ENCODE measurements around the gene SNAP29. TPM values are rescaled to one million over a fixed set of nuclear protein-coding genes. Genes with fewer than 3 reads are reported as not detected.

SNAP29 gene
- total RNA-seq, 6 experiments from 2014 or later, result 17.6 to 27.0 (median 22.4) TPM

DNA sequence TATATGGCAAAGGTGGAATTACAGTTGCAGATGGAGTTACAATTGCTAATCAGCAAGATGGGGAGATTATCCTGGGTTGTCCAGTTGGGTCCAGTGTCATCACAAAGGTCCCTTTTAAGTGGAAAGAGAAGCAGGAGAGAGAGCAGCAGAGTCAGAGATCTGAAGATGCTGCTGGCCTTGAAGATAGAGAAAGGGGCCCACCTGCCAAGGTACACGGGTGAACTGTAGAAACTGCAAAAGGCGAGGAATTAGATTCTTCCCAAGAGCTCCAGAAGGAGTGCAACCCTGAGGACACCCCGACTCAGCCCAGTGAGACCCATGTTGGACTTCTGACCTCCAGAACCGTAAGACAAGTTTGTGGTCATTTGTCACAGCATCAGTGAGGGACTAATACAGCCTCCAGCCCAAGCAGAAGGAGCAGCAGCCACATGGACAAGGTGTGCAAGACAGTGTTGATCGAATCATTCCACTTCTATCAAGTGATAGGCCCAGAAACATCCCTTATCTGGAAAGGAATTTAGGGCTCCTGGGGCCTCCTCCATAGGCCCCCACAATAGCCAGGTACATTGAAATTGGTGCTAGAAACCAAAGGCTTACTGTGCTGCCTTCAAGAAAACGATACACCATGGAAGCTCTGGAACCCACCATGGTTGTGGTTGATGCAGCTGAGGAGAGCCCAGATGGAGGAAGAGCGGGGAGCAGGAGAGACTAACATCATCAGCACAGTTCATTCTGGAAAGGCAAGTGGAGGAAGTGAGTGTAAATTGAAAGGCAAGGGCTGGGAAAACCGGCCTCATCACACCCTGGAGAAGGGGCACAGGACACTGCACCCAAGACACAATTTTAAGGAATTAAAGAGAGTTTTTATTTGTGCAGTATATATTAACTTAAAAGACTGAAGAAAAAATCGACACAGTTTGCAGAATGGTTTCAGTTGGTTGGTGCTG is 23.3 kb downstream of the SNAP29 start:
- H3K27ac ChIP-seq, result peak overlapping the region in 1 of 3 donors; percentile 79

DNA sequence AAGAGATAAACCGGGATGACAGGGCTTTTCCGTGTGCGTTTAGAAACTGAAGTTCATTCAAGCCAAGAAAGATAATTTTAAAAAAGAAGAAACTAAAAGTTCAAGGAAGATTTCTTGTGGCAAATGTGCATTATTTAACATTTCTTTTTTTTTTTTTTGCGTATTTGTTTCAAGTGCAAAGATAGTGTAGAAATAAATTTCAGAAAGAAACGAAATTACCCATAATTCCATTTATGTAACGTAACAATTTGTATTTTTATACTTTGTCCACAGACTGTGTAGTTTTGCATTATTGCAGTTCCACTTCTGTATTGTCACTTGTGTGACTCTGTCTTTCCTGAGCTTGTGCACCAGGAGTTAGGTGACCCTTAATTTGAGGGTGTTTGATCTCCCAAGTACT is 24.0 kb downstream of the SNAP29 start:
- WGBS (ENCODE audit: insufficient coverage, low coverage, low lambda C conversion rate, missing lambda C conversion rate), result 83% methylated on average over 6 of the region's 6 CpGs
- TF ChIP-seq POLR2A (IDR thresholded peaks at IDR 0.05), result no peak
- DNase-seq, result no peak
- Histone ChIP-seq H3K27ac (peak overlapping the region in 2 of 3 donors; percentile 63 to 79), H3K9me3 (no peaks in the 10 kb centered on the region), H3K4me3 (no peak overlapping the region), H3K4me1 (peaks cover 0 to 50% (median 17%) of the 10 kb centered on the region in 4 donors), H3K36me3 (peaks cover 0 to 24% (median 4%) of the 10 kb centered on the region in 4 donors), H3K27me3 (no peaks in the 10 kb centered on the region)
- ATAC-seq, result no peak
- intact Hi-C loops (cut with DNase I), result loop anchor here in 1 of 2 donors (10.0 kb wide), 1 partner anchor 88 kb away; no protein-coding TSS in a partner anchor

More for the DNA sequence above, 23.3 kb downstream of the SNAP29 start:
- Histone ChIP-seq H3K27me3 (no peaks in the 10 kb centered on the region), H3K36me3 (peaks cover 0 to 21% (median 2%) of the 10 kb centered on the region in 4 donors), H3K4me3 (no peak overlapping the region), H3K4me1 (peaks cover 0 to 50% (median 17%) of the 10 kb centered on the region in 4 donors), H3K9me3 (no peaks in the 10 kb centered on the region)
- TF ChIP-seq, protein P1, sequence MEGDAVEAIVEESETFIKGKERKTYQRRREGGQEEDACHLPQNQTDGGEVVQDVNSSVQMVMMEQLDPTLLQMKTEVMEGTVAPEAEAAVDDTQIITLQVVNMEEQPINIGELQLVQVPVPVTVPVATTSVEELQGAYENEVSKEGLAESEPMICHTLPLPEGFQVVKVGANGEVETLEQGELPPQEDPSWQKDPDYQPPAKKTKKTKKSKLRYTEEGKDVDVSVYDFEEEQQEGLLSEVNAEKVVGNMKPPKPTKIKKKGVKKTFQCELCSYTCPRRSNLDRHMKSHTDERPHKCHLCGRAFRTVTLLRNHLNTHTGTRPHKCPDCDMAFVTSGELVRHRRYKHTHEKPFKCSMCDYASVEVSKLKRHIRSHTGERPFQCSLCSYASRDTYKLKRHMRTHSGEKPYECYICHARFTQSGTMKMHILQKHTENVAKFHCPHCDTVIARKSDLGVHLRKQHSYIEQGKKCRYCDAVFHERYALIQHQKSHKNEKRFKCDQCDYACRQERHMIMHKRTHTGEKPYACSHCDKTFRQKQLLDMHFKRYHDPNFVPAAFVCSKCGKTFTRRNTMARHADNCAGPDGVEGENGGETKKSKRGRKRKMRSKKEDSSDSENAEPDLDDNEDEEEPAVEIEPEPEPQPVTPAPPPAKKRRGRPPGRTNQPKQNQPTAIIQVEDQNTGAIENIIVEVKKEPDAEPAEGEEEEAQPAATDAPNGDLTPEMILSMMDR (IDR thresholded peaks at IDR 0.05), result no peak
- no peak for TF ChIP-seq POLR2A (IDR thresholded peaks at IDR 0.05)
- DNase-seq, result no peak
- no peak for ATAC-seq
- 79% methylated on average over 4 of the region's 9 CpGs for WGBS (ENCODE audit: insufficient coverage, low coverage, low lambda C conversion rate, missing lambda C conversion rate)
- intact Hi-C loops (cut with DNase I), result loop anchor here in 1 of 2 donors (10.0 kb wide), 1 partner anchor 87 kb away; no protein-coding TSS in a partner anchor

DNA sequence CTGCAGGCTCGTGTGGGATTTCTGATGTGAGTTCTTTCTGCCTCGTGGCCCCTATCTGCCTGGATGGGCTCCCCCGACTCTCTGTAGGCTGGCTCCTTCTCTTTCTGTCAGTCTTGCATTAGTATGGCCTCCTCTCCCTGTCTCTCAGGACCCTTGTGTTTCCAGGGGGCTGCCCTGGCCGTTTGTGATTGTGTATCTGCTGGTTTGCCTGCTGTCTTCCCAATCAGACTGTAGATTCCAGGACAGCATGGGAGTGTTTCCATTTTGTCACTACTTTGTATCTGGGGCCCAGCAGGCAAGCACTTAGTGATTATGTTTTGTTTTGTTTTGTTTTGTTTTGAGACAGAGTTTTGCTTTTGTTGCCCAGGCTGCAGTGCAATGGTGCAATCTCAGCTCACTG is 25.6 kb downstream of the SNAP29 start:
- intact Hi-C loops (cut with DNase I), result loop anchor here in 1 of 2 donors (10.0 kb wide), 1 partner anchor 90 kb away; no protein-coding TSS in a partner anchor
- 57% methylated on average over 4 of the region's 4 CpGs for WGBS (ENCODE audit: insufficient coverage, low coverage, low lambda C conversion rate, missing lambda C conversion rate)

DNA sequence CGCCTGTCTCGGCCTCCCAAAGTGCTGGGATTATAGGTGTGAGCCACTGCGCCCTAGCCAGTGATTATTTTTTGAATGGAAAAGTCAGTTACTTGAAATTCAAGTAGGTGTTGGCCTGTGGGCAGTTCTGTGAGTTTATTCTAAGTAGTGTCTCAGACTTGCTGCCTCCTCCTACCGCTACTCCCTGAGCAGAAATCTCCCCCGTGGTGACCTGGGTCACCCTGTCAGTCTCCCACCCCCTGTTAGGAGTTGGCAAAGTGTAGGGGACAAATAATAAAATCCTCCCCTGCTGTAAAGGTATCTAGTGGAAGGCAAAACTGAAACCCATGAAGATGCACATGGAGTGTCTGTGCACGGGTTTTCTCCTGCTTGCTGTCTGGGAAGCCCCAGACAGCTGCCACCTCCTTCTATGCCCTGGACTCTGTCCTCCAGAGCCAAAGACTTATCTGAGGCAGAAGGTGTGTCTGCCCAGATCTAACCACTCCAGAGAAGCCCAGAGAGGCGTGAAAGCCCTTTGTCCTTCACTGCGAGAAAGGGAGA is 26.3 kb downstream of the SNAP29 start:
- peak overlapping the region in 2 of 3 donors; percentile 48 to 79 for H3K27ac ChIP-seq
- no peaks in the 10 kb centered on the region for H3K27me3 ChIP-seq
- H3K4me3 ChIP-seq, result no peak overlapping the region
- ATAC-seq (no peak), DNase-seq (no peak)
- WGBS (ENCODE audit: insufficient coverage, low coverage, low lambda C conversion rate, missing lambda C conversion rate), result 47% methylated on average over 7 of the region's 8 CpGs
- peaks cover 0 to 27% (median 5%) of the 10 kb centered on the region in 4 donors for H3K36me3 ChIP-seq
- TF ChIP-seq POLR2A (IDR thresholded peaks at IDR 0.05), result no peak
- TF ChIP-seq, protein P1 (IDR thresholded peaks at IDR 0.05), result no peak
- H3K4me1 ChIP-seq, result peaks cover 0 to 64% (median 29%) of the 10 kb centered on the region in 4 donors
- H3K9me3 ChIP-seq, result no peaks in the 10 kb centered on the region
- intact Hi-C loops (cut with DNase I), result loop anchor here in 1 of 2 donors (10.0 kb wide), 1 partner anchor 90 kb away; no protein-coding TSS in a partner anchor

More for the DNA sequence above, 25.6 kb downstream of the SNAP29 start:
- H3K4me1 ChIP-seq, result peaks cover 0 to 61% (median 25%) of the 10 kb centered on the region in 4 donors
- peak overlapping the region; percentile 51 to 79 (median 63) for H3K27ac ChIP-seq
- ATAC-seq (no peak), DNase-seq (no peak)
- no peaks in the 10 kb centered on the region for H3K9me3 ChIP-seq
- H3K27me3 ChIP-seq, result no peaks in the 10 kb centered on the region
- peaks cover 0 to 27% (median 5%) of the 10 kb centered on the region in 4 donors for H3K36me3 ChIP-seq
- TF ChIP-seq, protein P1 (IDR thresholded peaks at IDR 0.05), result no peak
- no peak for TF ChIP-seq POLR2A (IDR thresholded peaks at IDR 0.05)
- no peak overlapping the region for H3K4me3 ChIP-seq
